GM21737 (cell line): Measurements from ENCODE around the gene THSD4.
"Not testable (repeated sequence)": the region's sequence is repeated elsewhere in the genome, so short reads cannot be mapped to it uniquely, and the experiment has no call there.

Experiments used
- ATAC-seq: cut with Tn5 transposase; IDR thresholded peaks from one replicate; pipeline ENCODE4 v1.9.1; 2021; ENCODE audit warnings: mild to moderate bottlenecking, moderate library complexity; ENCODE audit not compliant: unreplicated experiment

THSD4 gene

GRCh38 chr15:71659730-71660067 is 544.4 kb downstream of the THSD4 start:
- ATAC-seq = no peak

- no peak for ATAC-seq
These were observed 545.2 kb downstream of the THSD4 start for GRCh38 chr15:71660501-71660900.

- ATAC-seq = no peak
These were observed 547.0 kb downstream of the THSD4 start for GRCh38 chr15:71662306-71662705.

- ATAC-seq = no peak
These were observed 549.4 kb downstream of the THSD4 start for GRCh38 chr15:71664622-71665021.

GRCh38 chr15:71666763-71667620 is 551.7 kb downstream of the THSD4 start:
- no peak for ATAC-seq

- ATAC-seq = no peak
These were observed 554.4 kb downstream of the THSD4 start for GRCh38 chr15:71669688-71670087.

GRCh38 chr15:71670222-71670621 is 555.0 kb downstream of the THSD4 start:
- not testable (repeated sequence) for ATAC-seq

GRCh38 chr15:71674354-71674753 is 559.1 kb downstream of the THSD4 start:
- ATAC-seq = no peak

GRCh38 chr15:71677352-71677751 is 562.1 kb downstream of the THSD4 start:
- no peak for ATAC-seq

GRCh38 chr15:71677766-71678165 is 562.5 kb downstream of the THSD4 start:
- no peak for ATAC-seq

GRCh38 chr15:71678191-71678590 is 562.9 kb downstream of the THSD4 start:
- no peak for ATAC-seq

- ATAC-seq = no peak
These were observed 563.3 kb downstream of the THSD4 start for GRCh38 chr15:71678605-71679004.

- no peak for ATAC-seq
These were observed 564.0 kb downstream of the THSD4 start for GRCh38 chr15:71679223-71679792.

- ATAC-seq = no peak
These were observed 564.6 kb downstream of the THSD4 start for GRCh38 chr15:71679793-71680353.

- ATAC-seq = no peak
These were observed 566.7 kb downstream of the THSD4 start for GRCh38 chr15:71682001-71682400.

GRCh38 chr15:71683411-71684274 is 568.4 kb downstream of the THSD4 start:
- no peak for ATAC-seq

GRCh38 chr15:71685420-71685993 is 570.2 kb downstream of the THSD4 start:
- no peak for ATAC-seq

GRCh38 chr15:71686221-71687050 is 571.2 kb downstream of the THSD4 start:
- ATAC-seq = no peak

- ATAC-seq = no peak
These were observed 572.7 kb downstream of the THSD4 start for GRCh38 chr15:71687902-71688508.
